Measurements from ENCODE around the gene FBXL16.

DNA sequence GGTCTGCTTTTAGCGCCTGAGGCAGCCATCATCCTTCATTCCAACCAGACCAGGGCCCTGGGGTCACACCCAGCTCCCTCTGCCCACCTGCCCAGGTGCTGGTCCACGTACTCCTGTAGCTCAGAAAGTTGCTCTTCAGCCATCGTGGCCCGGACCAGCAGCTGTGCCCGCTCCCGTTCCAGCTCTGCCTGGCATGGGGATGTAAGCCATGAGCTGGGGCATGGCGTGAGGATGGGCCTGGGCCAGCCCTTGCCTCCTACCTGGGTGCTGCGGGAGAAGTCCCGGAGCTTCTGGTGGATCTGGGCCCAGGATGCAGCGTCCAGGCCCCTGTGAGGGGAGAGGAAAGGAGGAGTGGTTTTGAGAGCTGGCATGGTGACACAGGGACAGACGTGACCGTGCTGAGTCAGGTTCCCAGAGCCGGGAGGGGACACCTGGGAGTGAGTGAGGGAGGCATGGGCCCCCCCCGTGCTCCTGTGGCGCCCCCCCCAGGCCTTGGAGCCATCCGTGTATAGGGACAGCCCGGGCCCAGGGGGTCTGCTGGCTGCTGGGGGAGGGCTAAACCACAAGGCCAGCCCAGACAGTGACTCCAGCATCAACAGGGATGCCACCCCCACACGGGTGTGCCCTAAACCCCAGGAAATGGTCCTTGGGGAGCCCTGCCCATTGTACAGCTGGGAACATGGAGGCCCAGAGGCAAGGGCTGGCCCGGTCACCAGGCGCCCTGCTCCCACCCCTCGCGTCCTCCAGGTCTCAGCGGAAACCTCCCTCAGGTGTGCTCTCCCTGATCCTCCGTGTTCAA, 17.4 kb upstream of the FBXL16 start:
- TF ChIP-seq CTCF (IDR thresholded peaks at IDR 0.05; ENCODE audit: poor library complexity, severe bottlenecking) (no peak), POLR2AphosphoS5 (IDR thresholded peaks at IDR 0.05) (no peak)
